IMR-90 (cell line): ENCODE measurements around the gene CASP14. TPM values are rescaled to one million over a fixed set of nuclear protein-coding genes. Genes with fewer than 3 reads are reported as not detected.

Experiments used
- ATAC-seq: fragments of 200-7000 bp; cut with Tn5 transposase; 2 replicates; pipeline ENCODE4 v1.9.1; 2020; ENCODE audit warnings: low read depth, mild to moderate bottlenecking, moderate library complexity
- BruUV-seq: library from RNA; stranded (reverse); fragments of 400-500 nt; replicated peaks from 2 replicates; lab custom pipeline; 2021; lab: Mats Ljungman, UMichigan
- CTCF ChIA-PET: fragments of 300-600 bp; formaldehyde crosslinking; extraction: SDS; loops from one replicate; lab custom pipeline; 2021; ENCODE audit warnings: antibody characterized with exemption; lab: Yijun Ruan, JAX
- POLR2A ChIA-PET: fragments of 300-600 bp; sonication (Branson Sonifier 250); formaldehyde crosslinking; loops from one replicate; lab custom pipeline; 2022; ENCODE audit warnings: antibody characterized with exemption; ENCODE audit not compliant: unreplicated experiment; lab: Charles Lee
- DNase-seq: peaks from one replicate; pipeline ENCODE4 v3.0.0; 2013
- H2AFZ ChIP-seq: replicated peaks from 2 replicates; pipeline ENCODE3; 2013; ENCODE audit warnings: low read length, mild to moderate bottlenecking; ENCODE audit not compliant: poor library complexity
- H2AK5ac ChIP-seq: 2 replicates; pipeline ENCODE4 v1.6.1; 2013; ENCODE audit warnings: low read depth, low read length, inconsistent platforms
- H2AK9ac ChIP-seq: replicated peaks from 2 replicates; pipeline ENCODE3; 2013; ENCODE audit warnings: mild to moderate bottlenecking, low read depth, low read length, moderate library complexity; ENCODE audit not compliant: poor library complexity
- H2BK120ac ChIP-seq: 2 replicates; pipeline ENCODE4 v1.6.1; 2013; ENCODE audit warnings: low read depth, low read length, inconsistent platforms
- H2BK15ac ChIP-seq: 3 replicates; pipeline ENCODE4 v1.6.1; 2013; ENCODE audit warnings: low read depth, low read length, inconsistent platforms
- H2BK20ac ChIP-seq: 2 replicates; pipeline ENCODE4 v1.6.1; 2013; ENCODE audit warnings: low read depth, mild to moderate bottlenecking, inconsistent platforms, low read length, moderate library complexity
- H2BK5ac ChIP-seq: 2 replicates; pipeline ENCODE4 v1.6.1; 2013; ENCODE audit warnings: mild to moderate bottlenecking, low read depth, low read length, inconsistent platforms; ENCODE audit not compliant: poor library complexity, severe bottlenecking
- H3K14ac ChIP-seq: replicated peaks from 2 replicates; pipeline ENCODE4 v1.6.1; 2013; ENCODE audit warnings: low read depth, low read length, inconsistent platforms
- H3K18ac ChIP-seq: 2 replicates; pipeline ENCODE4 v1.6.1; 2013; ENCODE audit warnings: low read depth, low read length, control low read depth
- H3K23ac ChIP-seq: 2 replicates; pipeline ENCODE4 v1.6.1; 2013; ENCODE audit warnings: low read depth, low read length, inconsistent platforms
- H3K27ac ChIP-seq: 2 replicates; pipeline ENCODE4 v1.5.1; 2013; ENCODE audit warnings: mild to moderate bottlenecking, control low read depth, low read length; ENCODE audit not compliant: insufficient read depth
- H3K27me3 ChIP-seq: 2 replicates; pipeline ENCODE4 v1.6.1; 2013; ENCODE audit warnings: low read length; ENCODE audit not compliant: control insufficient read depth, insufficient read depth
- H3K36me3 ChIP-seq: 2 replicates; pipeline ENCODE4 v1.6.1; 2013; ENCODE audit warnings: low read length, mixed read lengths; ENCODE audit not compliant: control insufficient read depth, insufficient read depth
- H3K4ac ChIP-seq: 2 replicates; pipeline ENCODE4 v1.6.1; 2013; ENCODE audit warnings: low read depth, low read length, inconsistent platforms
- H3K4me1 ChIP-seq: 2 replicates; pipeline ENCODE4 v1.6.1; 2013; ENCODE audit warnings: low read length, mixed read lengths; ENCODE audit not compliant: control insufficient read depth, insufficient read depth
- H3K4me2 ChIP-seq: 2 replicates; pipeline ENCODE4 v1.6.1; 2013; ENCODE audit warnings: low read depth, mild to moderate bottlenecking, control low read depth, low read length, moderate library complexity
- H3K4me3 ChIP-seq: 2 replicates; pipeline ENCODE4 v1.5.1; 2013; ENCODE audit warnings: low read depth, mild to moderate bottlenecking, control low read depth, low read length, moderate library complexity; ENCODE audit not compliant: insufficient read depth
- H3K56ac ChIP-seq: 2 replicates; pipeline ENCODE4 v1.6.1; 2013; ENCODE audit warnings: low read length, inconsistent platforms; ENCODE audit not compliant: insufficient read depth; ENCODE audit errors: extremely low read depth
- H3K79me1 ChIP-seq, 2 experiments: 2 replicates each; pipeline ENCODE4 v1.6.1; 2013; ENCODE audit warnings: low read length in 2 of 2, inconsistent platforms in 1 of 2, low read depth in 1 of 2
- H3K9ac ChIP-seq: 2 replicates; pipeline ENCODE4 v1.6.1; 2013; ENCODE audit warnings: low read depth, low read length, control low read depth
- H3K9me1 ChIP-seq: 2 replicates; pipeline ENCODE4 v1.6.1; 2013; ENCODE audit warnings: low read length, inconsistent platforms; ENCODE audit not compliant: insufficient read depth
- H3K9me3 ChIP-seq: 2 replicates; pipeline ENCODE4 v1.6.1; 2013; ENCODE audit warnings: low read length; ENCODE audit not compliant: control insufficient read depth, insufficient read depth
- H4K20me1 ChIP-seq: 2 replicates; pipeline ENCODE4 v1.6.1; 2013; ENCODE audit warnings: low read length, inconsistent platforms; ENCODE audit not compliant: insufficient read depth
- H4K5ac ChIP-seq: 2 replicates; pipeline ENCODE4 v1.6.1; 2013; ENCODE audit warnings: mild to moderate bottlenecking, low read depth, low read length, control low read depth
- H4K8ac ChIP-seq, 2 experiments: 2 replicates each; pipeline ENCODE4 v1.6.1; 2013; ENCODE audit warnings: low read depth in 2 of 2, low read length in 2 of 2, control low read depth in 1 of 2, inconsistent platforms in 1 of 2
- H4K91ac ChIP-seq: 2 replicates; pipeline ENCODE4 v1.6.1; 2013; ENCODE audit warnings: low read depth, low read length, inconsistent platforms; ENCODE audit not compliant: insufficient read depth
- CEBPB ChIP-seq: IDR thresholded peaks from 2 replicates; pipeline ENCODE4 v1.6.1; 2012; ENCODE audit warnings: low read depth, low read length, improper control_type of control experiment
- FOS ChIP-seq: fragments of 150-350 bp; IDR thresholded peaks from 2 replicates; pipeline ENCODE4 v1.6.1; 2016; ENCODE audit warnings: low read depth, low read length
- MAFK ChIP-seq: IDR thresholded peaks from 2 replicates; pipeline ENCODE4 v1.6.1; 2012; ENCODE audit warnings: low read depth, low read length, improper control_type of control experiment
- MAZ ChIP-seq: IDR thresholded peaks from 2 replicates; pipeline ENCODE4 v1.6.1; 2012; ENCODE audit warnings: low read depth, mild to moderate bottlenecking, low read length, improper control_type of control experiment, moderate library complexity, borderline replicate concordance
- NFE2L2 ChIP-seq: fragments of 150-350 bp; IDR thresholded peaks from 2 replicates; pipeline ENCODE4 v1.6.1; 2016; ENCODE audit warnings: low read depth, mild to moderate bottlenecking, low read length
- WGBS, 2 experiments: methylation state at CpG; one replicate each; pipeline versions ENCODE4 v1.1.5 to v1.1.7; 2013; ENCODE audit warnings: missing lambda C conversion rate in 2 of 2; ENCODE audit not compliant: insufficient read length in 1 of 2; ENCODE audit errors: extremely low coverage in 2 of 2; 5-methylcytosine and 5-hydroxymethylcytosine counted together
- dilution Hi-C: fragments of 300-500 bp; cut with HindIII; formaldehyde crosslinking; loops from one replicate; pipeline ENCODE4 v1.14.3; 2018; ENCODE audit warnings: low sequenced_read_pairs; ENCODE audit not compliant: unreplicated experiment
- in situ Hi-C: fragments of 300-500 bp; cut with MboI; formaldehyde crosslinking; loops from 3 replicates; pipeline ENCODE4 v1.14.3; 2019; ENCODE audit warnings: low sequenced_read_pairs, inconsistent platforms, mixed read lengths
- intact Hi-C: fragments of 100-400 bp; cut with micrococcal nuclease; formaldehyde crosslinking; loops from 2 replicates; pipeline ENCODE4 v1.10.0; 2022
- polyA plus RNA-seq, 3 experiments: library from polyadenylated mRNA; depleted of rRNA; stranded (reverse); fragments of >200 nt; gene quantifications; 2 replicates each; pipeline ENCODE4 v1.2.3, GENCODE V29; 2012; ENCODE audit warnings: low replicate concordance in 1 of 3
- total RNA-seq: library from RNA; depleted of rRNA; stranded (reverse); fragments of >200 nt; gene quantifications from 2 replicates; pipeline ENCODE4 v1.2.3, GENCODE V29; 2012
- TF ChIP-seq, protein P1 (sequence below): fragments of 150-350 bp; IDR thresholded peaks from 2 replicates; pipeline ENCODE4 v1.6.1; 2016; ENCODE audit warnings: low read depth, mild to moderate bottlenecking, low read length, moderate library complexity, borderline replicate concordance
- TF ChIP-seq, protein P2 (sequence below): fragments of 150-350 bp; IDR thresholded peaks from 2 replicates; pipeline ENCODE4 v1.6.1; 2017; ENCODE audit warnings: mild to moderate bottlenecking, antibody characterized with exemption, low read length, low read depth

Gene CASP14
- total and polyA plus RNA-seq, 2 of the 4 experiments (the other 2 are of a cell fraction): not detected

DNA sequence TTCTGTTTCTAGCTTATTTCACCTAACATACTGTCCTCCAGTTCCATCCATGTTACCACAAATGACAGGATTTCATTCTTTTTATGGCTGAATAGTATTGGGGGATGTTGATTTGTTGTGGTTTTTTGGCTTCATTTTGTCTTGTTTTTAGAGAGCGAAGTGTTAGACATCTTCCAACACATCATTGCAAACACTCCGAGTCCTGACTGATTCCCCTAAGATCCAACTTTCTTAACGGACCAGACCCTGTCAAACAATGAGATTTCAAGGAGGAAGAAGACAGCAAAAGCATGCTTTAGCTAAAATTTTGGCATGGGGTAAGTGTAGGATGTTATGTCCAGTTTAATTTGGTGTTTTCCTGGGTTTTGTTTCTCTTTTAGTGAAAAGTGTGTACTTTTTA lies 3.8 kb upstream of the CASP14 start:
- H3K36me3 ChIP-seq: no peaks in the 10 kb centered on the region
- H3K18ac ChIP-seq: no peak overlapping the region
- H3K56ac ChIP-seq: no peak overlapping the region

More for the DNA sequence above, 3.8 kb upstream of the CASP14 start:
- CTCF ChIA-PET: interaction anchor here (0.6 kb wide), 1 partner anchor 39 kb away, joined by 3 read pairs; no protein-coding TSS in a partner anchor
- Histone ChIP-seq H2BK20ac (no peak overlapping the region), H2BK120ac (no peak overlapping the region), H3K9ac (no peak overlapping the region), H2AK5ac (no peak overlapping the region), H3K4me1 (no peaks in the 10 kb centered on the region), H3K79me1 (no peaks in the 10 kb centered on the region), H3K9me1 (no peaks in the 10 kb centered on the region), H3K27me3 (no peaks in the 10 kb centered on the region), H3K4me2 (no peak overlapping the region), H3K27ac (no peak overlapping the region), H4K20me1 (no peaks in the 10 kb centered on the region), H3K9me3 (no peaks in the 10 kb centered on the region), H4K5ac (no peak overlapping the region), H4K91ac (no peak overlapping the region), H2AFZ (no peak overlapping the region), H3K4ac (no peak overlapping the region), H2AK9ac (no peak overlapping the region), H2BK15ac (no peak overlapping the region), H3K14ac (no peak overlapping the region), H2BK5ac (no peak overlapping the region), H3K4me3 (no peak overlapping the region), H4K8ac (no peak overlapping the region), H3K23ac (no peak overlapping the region)
- no TSS peak for BruUV-seq
- dilution Hi-C loops: no loop called here
- ATAC-seq: no peak
- in situ Hi-C loops: no loop called here
- no peak for TF ChIP-seq MAZ
- no peak for TF ChIP-seq MAFK
- TF ChIP-seq, protein P1, sequence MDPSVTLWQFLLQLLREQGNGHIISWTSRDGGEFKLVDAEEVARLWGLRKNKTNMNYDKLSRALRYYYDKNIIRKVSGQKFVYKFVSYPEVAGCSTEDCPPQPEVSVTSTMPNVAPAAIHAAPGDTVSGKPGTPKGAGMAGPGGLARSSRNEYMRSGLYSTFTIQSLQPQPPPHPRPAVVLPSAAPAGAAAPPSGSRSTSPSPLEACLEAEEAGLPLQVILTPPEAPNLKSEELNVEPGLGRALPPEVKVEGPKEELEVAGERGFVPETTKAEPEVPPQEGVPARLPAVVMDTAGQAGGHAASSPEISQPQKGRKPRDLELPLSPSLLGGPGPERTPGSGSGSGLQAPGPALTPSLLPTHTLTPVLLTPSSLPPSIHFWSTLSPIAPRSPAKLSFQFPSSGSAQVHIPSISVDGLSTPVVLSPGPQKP: no peak
- TF ChIP-seq FOS: no peak
- no peak for TF ChIP-seq CEBPB
- TF ChIP-seq, protein P2, sequence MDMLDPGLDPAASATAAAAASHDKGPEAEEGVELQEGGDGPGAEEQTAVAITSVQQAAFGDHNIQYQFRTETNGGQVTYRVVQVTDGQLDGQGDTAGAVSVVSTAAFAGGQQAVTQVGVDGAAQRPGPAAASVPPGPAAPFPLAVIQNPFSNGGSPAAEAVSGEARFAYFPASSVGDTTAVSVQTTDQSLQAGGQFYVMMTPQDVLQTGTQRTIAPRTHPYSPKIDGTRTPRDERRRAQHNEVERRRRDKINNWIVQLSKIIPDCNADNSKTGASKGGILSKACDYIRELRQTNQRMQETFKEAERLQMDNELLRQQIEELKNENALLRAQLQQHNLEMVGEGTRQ: no peak
- no peak for TF ChIP-seq NFE2L2
- intact Hi-C loops: no loop called here
- POLR2A ChIA-PET: no interaction called here
- DNase-seq: no peak
- no CpG with 5 or more reads among the region's 3 CpGs for WGBS, 2 experiments
